ENCODE results near the gene TMPRSS9. TPM values are rescaled to one million over a fixed set of nuclear protein-coding genes. Genes with fewer than 3 reads are reported as not detected.

The TMPRSS9 gene
- total and polyA plus RNA-seq, 8 donors: 1.1 TPM; not detected in 7

DNA sequence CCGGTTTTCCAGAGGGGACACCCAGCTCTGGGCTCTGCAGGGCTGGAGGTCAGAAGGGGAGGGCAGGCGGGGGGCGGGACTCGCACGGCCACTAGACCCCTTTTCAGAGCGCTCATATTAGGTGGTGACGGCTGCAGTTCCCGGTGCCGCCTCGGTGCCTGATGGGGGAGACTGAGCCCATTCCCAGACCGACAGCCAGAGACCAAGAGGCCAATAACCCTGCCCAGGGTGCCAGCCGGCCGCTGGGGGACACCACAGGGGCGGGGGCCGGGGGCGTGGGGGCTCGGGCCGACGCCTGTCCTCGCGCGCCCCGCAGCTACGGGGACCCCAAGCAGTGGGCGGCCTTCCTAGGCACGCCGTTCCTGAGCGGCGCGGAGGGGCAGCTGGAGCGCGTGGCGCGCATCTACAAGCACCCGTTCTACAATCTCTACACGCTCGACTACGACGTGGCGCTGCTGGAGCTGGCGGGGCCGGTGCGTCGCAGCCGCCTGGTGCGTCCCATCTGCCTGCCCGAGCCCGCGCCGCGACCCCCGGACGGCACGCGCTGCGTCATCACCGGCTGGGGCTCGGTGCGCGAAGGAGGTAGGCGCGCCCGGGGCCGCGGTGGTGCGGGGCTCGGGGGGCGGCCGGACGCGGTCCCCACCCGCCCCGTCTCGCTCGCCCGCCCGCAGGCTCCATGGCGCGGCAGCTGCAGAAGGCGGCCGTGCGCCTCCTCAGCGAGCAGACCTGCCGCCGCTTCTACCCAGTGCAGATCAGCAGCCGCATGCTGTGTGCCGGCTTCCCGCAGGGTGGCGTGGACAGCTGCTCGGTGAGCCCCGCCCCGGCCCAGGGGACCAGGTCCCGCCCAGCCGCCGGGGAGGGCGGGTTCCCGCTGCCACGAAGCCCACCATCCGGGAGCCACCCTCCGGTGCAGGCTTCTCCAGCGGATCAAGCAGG lies 64.9 kb downstream of the TMPRSS9 start:
- Histone ChIP-seq H3K27me3 (no peaks in the 10 kb centered on the region), H3K27ac (no peak overlapping the region), H3K36me3 (peaks cover 6 to 38% (median 22%) of the 10 kb centered on the region in 4 donors), H3K9me3 (no peaks in the 10 kb centered on the region), H3K4me1 (peaks cover 30 to 44% (median 37%) of the 10 kb centered on the region in 4 donors), H3K4me3 (peak overlapping the region; percentile 9 to 99 (median 52))
- 50 to 68% (median 57%) methylated on average over 7 to 101 of the region's 101 CpGs for WGBS, 5 donors
- peak; percentile 30 to 84 for DNase-seq
- intact Hi-C loops (cut with DNase I; ENCODE audit: low total_unique reads): no loop called here
- TF ChIP-seq CTCF (IDR thresholded peaks at IDR 0.05) (peak in 1 of 7 experiments; percentile 13), POLR2AphosphoS5 (IDR thresholded peaks at IDR 0.05) (no peak)

- intact Hi-C loops (cut with DNase I; ENCODE audit: low total_unique reads): no loop called here
- Histone ChIP-seq H3K4me3 (peak overlapping the region in 3 of 4 donors; percentile 89 to 99 (median 94)), H3K9me3 (no peaks in the 10 kb centered on the region), H3K4me1 (peaks cover 30 to 44% (median 37%) of the 10 kb centered on the region in 4 donors), H3K27me3 (no peaks in the 10 kb centered on the region), H3K36me3 (peaks cover 6 to 47% (median 30%) of the 10 kb centered on the region in 4 donors), H3K27ac (no peak overlapping the region)
- TF ChIP-seq POLR2A (IDR thresholded peaks at IDR 0.05) (no peak), EP300 (IDR thresholded peaks at IDR 0.05) (no peak), CTCF (IDR thresholded peaks at IDR 0.05) (no peak), POLR2AphosphoS5 (IDR thresholded peaks at IDR 0.05) (no peak)
- 58 to 77% (median 71%) methylated on average over 15 to 29 of the region's 29 CpGs for WGBS, 5 donors
- DNase-seq: peak in 1 of 2 donors; percentile 20
Observed at GRCh38 chr19:2425622-2426581, 65.8 kb downstream of the TMPRSS9 start.

GRCh38 chr19:2426611-2427428 lies 66.8 kb downstream of the TMPRSS9 start:
- no peaks in the 10 kb centered on the region for H3K27me3 ChIP-seq
- no peaks in the 10 kb centered on the region for H3K9me3 ChIP-seq
- WGBS, 5 donors: 2 to 5% (median 4%) methylated on average over 14 to 66 of the region's 66 CpGs
- H3K36me3 ChIP-seq: peaks cover 10 to 56% (median 40%) of the 10 kb centered on the region in 4 donors
- peaks cover 30 to 44% (median 37%) of the 10 kb centered on the region in 4 donors for H3K4me1 ChIP-seq
- intact Hi-C loops (cut with DNase I; ENCODE audit: low total_unique reads): no loop called here
- DNase-seq: peak; percentile 41 to 71
- H3K4me3 ChIP-seq: peak overlapping the region; percentile 89 to 99 (median 96)
- peak overlapping the region; percentile 94 to 99 (median 96) for H3K27ac ChIP-seq
- TF ChIP-seq EP300 (IDR thresholded peaks at IDR 0.05): no peak
- TF ChIP-seq POLR2A (IDR thresholded peaks at IDR 0.05): no peak
- no peak for TF ChIP-seq CTCF (IDR thresholded peaks at IDR 0.05)
- TF ChIP-seq POLR2AphosphoS5 (IDR thresholded peaks at IDR 0.05): no peak
